LNCAP (cell line): ENCODE results near the gene PPP1R14B.

Experiments used
- TF ChIP-seq, protein P1 (sequence below): fragments of 450-650 bp; IDR thresholded peaks from 2 replicates; pipeline ENCODE4 v1.5.1; 2017; ENCODE audit warnings: mild to moderate bottlenecking

Gene PPP1R14B

DNA sequence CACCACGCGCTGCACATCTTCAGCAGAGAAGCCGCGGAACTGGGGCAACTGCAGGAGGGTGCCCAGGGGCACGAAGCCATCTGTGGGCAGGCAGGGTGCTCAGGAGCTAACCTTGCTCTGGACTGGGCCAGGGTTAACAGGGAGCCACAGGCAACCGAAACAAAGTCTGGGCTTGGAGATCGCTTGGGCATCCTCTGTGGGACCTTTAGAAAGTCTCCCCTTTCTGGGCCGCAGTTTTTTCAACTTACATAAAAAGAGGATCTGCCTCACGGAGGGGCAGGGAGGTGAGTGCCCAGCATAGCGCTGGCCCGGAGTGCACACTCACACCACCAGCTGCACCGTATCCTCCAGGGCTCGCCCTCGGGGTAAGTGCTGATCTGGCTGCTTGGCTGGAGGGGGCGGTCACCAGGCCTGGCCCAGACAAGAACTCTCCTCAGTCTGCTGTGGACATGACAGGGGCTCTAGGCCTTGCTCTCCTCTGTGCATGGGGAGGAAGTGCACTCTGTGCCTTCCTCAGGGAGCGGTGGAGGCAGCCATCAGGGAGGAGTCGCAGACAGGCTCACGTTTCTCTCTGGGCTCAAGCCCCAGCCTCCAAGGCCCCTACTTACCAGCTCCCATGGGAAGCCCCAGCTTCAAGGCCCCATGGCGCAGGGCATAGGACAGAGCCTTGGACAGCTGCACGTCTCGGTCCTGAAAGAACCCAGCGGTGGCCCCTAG, 21.7 kb downstream of the PPP1R14B start:
- TF ChIP-seq, protein P1, sequence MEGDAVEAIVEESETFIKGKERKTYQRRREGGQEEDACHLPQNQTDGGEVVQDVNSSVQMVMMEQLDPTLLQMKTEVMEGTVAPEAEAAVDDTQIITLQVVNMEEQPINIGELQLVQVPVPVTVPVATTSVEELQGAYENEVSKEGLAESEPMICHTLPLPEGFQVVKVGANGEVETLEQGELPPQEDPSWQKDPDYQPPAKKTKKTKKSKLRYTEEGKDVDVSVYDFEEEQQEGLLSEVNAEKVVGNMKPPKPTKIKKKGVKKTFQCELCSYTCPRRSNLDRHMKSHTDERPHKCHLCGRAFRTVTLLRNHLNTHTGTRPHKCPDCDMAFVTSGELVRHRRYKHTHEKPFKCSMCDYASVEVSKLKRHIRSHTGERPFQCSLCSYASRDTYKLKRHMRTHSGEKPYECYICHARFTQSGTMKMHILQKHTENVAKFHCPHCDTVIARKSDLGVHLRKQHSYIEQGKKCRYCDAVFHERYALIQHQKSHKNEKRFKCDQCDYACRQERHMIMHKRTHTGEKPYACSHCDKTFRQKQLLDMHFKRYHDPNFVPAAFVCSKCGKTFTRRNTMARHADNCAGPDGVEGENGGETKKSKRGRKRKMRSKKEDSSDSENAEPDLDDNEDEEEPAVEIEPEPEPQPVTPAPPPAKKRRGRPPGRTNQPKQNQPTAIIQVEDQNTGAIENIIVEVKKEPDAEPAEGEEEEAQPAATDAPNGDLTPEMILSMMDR, result no peak

DNA sequence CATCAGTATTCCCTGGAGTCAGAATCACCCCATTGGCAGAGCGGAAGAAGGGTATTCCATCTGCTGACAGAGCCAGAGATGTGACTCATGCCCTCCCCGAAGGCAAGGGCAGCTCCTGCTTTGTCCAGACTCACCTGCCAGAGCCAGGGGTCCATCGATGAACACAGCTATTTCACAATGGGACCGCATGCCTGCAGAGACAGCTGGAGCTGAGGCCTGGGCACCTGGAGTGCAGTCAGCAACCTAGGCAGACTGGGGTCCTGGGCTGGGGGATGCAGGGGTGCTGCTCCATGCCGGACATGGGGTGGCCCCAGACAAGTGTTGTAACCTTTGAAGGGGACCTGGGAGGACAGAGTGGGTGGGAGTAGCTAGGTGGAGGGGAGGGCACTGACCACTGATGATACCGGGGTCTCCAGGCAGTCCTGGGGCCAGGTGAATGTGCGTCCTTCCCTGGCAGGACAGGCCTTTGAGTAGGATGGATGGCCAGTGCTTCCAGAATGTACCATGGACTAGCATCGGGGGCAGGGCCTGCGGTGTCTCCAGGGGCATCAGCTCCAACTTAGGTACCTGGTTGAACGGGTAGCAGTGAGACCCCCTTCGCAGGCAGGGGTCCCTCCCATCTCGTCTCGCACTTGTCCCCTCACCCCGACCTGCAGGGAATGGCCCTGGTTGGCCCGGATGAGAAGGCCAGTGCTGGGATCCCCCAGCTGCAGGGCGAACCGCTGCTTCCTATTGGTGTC, 22.4 kb downstream of the PPP1R14B start:
- TF ChIP-seq, protein P1, result no peak

DNA sequence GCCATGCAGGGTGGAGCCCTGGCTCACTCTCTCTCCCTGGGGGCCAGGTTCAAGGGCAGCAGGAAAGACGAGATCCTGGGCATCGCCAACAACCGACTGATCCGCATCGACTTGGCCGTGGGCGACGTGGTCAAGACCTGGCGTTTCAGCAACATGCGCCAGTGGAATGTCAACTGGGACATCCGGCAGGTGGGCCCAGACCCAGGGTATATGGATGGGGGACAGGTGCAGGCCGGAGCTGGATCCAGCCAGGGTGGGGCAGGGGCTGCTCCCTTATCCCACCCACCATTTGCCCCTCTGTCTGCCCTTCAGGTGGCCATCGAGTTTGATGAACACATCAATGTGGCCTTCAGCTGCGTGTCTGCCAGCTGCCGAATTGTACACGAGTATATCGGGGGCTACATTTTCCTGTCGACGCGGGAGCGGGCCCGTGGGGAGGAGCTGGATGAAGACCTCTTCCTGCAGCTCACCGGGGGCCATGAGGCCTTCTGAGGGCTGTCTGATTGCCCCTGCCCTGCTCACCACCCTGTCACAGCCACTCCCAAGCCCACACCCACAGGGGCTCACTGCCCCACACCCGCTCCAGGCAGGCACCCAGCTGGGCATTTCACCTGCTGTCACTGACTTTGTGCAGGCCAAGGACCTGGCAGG, 23.6 kb downstream of the PPP1R14B start:
- TF ChIP-seq, protein P1, result no peak

DNA sequence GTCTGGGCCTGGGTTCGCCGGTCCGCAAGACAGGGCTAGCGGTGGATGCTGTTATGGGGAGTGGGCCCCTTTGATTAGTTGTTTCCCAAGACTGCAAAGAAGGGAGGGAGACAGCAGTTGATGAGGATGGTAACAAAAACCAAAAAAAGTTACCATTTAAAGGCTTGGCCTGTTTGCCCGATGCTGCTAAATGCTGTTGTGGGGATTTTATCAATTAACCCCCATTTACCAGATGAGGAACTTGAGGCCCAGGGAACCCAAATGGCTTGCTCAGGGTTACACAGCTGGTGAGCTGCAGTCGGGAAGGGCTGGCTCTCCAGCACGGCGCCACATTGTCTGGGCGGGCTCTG, 24.1 kb downstream of the PPP1R14B start:
- TF ChIP-seq, protein P1, result no peak

DNA sequence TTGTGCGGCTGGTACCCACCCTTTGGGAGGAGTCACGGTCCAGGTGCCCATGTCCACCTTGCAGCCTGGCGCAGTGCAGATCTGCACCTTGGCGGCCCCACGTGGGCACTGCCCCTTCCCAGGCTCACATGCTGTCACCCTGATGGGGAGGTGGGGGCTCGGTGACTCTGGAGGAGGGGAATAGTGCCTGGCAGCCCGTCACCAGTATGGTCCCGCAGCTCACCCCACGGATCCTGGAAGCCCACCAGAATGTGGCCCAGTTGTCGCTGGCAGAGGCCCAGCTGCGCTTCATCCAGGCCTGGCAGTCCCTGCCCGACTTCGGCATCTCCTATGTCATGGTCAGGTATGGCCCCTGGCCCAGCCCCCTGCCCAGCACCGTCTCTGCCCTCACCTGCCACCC, 25.9 kb downstream of the PPP1R14B start:
- TF ChIP-seq, protein P1, result no peak

DNA sequence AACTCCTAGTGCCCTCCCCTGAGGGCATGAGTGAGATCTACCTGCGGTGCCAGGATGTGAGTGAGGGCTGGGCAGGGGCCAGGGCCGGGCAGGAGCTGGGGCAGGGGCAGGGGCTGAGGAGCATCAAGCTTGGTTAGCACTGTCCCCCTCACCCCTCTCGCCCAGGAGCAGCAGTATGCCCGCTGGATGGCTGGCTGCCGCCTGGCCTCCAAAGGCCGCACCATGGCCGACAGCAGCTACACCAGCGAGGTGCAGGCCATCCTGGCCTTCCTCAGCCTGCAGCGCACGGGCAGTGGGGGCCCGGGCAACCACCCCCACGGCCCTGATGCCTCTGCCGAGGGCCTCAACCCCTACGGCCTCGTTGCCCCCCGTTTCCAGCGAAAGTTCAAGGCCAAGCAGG, 26.5 kb downstream of the PPP1R14B start:
- TF ChIP-seq, protein P1, result no peak

DNA sequence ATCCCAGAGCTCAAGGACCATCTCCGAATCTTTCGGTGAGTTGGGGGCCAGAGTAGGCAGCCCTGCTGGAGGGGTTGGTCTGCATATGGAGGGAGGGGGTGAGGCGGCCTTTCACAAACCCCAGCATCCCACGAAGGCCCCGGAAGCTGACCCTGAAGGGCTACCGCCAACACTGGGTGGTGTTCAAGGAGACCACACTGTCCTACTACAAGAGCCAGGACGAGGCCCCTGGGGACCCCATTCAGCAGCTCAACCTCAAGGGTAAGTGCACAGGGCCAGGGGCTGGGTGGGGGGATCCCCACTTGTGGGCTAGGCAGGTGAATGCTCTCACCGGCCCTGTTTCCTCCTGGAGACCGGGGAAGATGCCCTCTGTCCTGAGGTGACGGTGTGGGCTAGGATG, 27.0 kb downstream of the PPP1R14B start:
- TF ChIP-seq, protein P1, result no peak
